T47D (cell line): ENCODE measurements around the gene RNASE12.
"Not testable (repeated sequence)": the region's sequence is repeated elsewhere in the genome, so short reads cannot be mapped to it uniquely, and the experiment has no call there.

Source experiments
- DNase-seq, 2 experiments: peaks; one replicate each; pipeline versions ENCODE4 v3.0.0 to v3.0.0-alpha.2; 2011 to 2012; ENCODE audit warnings: low read depth in 1 of 2, low spot score in 1 of 2
- JUND ChIP-seq: IDR thresholded peaks from 2 replicates; pipeline ENCODE4 v1.6.1; 2012; ENCODE audit warnings: low read depth
- in situ Hi-C: cut with HindIII; loops from 2 replicates; pipeline ENCODE4 v1.10.0; 2016; ENCODE audit warnings: low sequenced_read_pairs, low pct_unique_long_range_greater_than_20kb

Gene RNASE12

GRCh38 chr14:20583908-20584307 is 7.3 kb downstream of the RNASE12 start:
- DNase-seq = no peak
- in situ Hi-C loops = no loop called here
- TF ChIP-seq JUND = no peak

- in situ Hi-C loops = no loop called here
- no peak for DNase-seq
Measured at GRCh38 chr14:20583142-20583541, 8.0 kb downstream of the RNASE12 start.

GRCh38 chr14:20580242-20580641 is 10.9 kb downstream of the RNASE12 start:
- DNase-seq = no peak
- TF ChIP-seq JUND = no peak
- in situ Hi-C loops = no loop called here

More at GRCh38 chr14:20583142-20583541, 8.0 kb downstream of the RNASE12 start:
- TF ChIP-seq JUND = no peak

- TF ChIP-seq JUND = no peak
- DNase-seq = no peak
- in situ Hi-C loops = no loop called here
Measured at GRCh38 chr14:20578784-20579502, 12.2 kb downstream of the RNASE12 start.

GRCh38 chr14:20578325-20578724 is 12.9 kb downstream of the RNASE12 start:
- TF ChIP-seq JUND = no peak
- in situ Hi-C loops = no loop called here
- DNase-seq = no peak

GRCh38 chr14:20572382-20572990 is 18.7 kb downstream of the RNASE12 start:
- in situ Hi-C loops, DNase-seq: not testable (repeated sequence)

GRCh38 chr14:20570720-20571119 is 20.5 kb downstream of the RNASE12 start:
- in situ Hi-C loops, DNase-seq: not testable (repeated sequence)

GRCh38 chr14:20569865-20570264 is 21.3 kb downstream of the RNASE12 start:
- in situ Hi-C loops, DNase-seq: not testable (repeated sequence)

GRCh38 chr14:20569066-20569465 is 22.1 kb downstream of the RNASE12 start:
- no peak for TF ChIP-seq JUND
- in situ Hi-C loops = no loop called here
- DNase-seq = no peak

GRCh38 chr14:20568393-20568792 is 22.8 kb downstream of the RNASE12 start:
- no peak for DNase-seq
- no peak for TF ChIP-seq JUND
- in situ Hi-C loops = no loop called here

- DNase-seq, in situ Hi-C loops: not testable (repeated sequence)
Measured at GRCh38 chr14:20567199-20567598, 24.0 kb downstream of the RNASE12 start.

GRCh38 chr14:20564501-20564997 is 26.6 kb downstream of the RNASE12 start:
- no peak for TF ChIP-seq JUND
- in situ Hi-C loops = no loop called here
- no peak for DNase-seq

- TF ChIP-seq JUND = no peak
- in situ Hi-C loops = no loop called here
Measured at GRCh38 chr14:20563971-20564370, 27.2 kb downstream of the RNASE12 start.

More at GRCh38 chr14:20563971-20564370, 27.2 kb downstream of the RNASE12 start:
- no peak for DNase-seq
